ENCODE measurements around the gene LYRM7. TPM values are rescaled to one million over a fixed set of nuclear protein-coding genes. Genes with fewer than 3 reads are reported as not detected.
"Not testable (repeated sequence)": the region's sequence is repeated elsewhere in the genome, so short reads cannot be mapped to it uniquely, and the experiment has no call there.

The LYRM7 gene
- total RNA-seq, 1 experiment from 2014 or later: 12.1 TPM

DNA sequence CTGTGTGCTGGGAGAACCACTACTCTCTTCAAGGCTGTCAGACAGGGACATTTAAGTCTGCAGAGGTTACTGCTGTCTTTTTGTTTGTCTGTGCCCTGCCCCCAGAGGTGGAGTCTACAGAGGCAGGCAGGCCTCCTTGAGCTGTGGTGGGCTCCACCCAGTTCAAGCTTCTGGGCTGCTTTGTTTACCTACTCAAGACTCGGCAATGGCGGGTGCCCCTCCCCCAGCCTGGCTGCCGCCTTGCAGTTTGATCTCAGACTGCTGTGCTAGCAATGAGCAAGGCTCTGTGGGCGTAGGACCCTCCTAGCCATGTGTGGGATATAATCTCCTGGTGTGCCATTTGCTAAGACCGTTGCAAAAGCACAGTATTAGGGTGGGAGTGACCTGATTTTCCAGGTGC lies 32.3 kb upstream of the LYRM7 start:
- H3K9me3 ChIP-seq (ENCODE audit: control insufficient read depth, insufficient read depth, low read depth, low read length); ATAC-seq; BruUV-seq (replicated peaks); H3K4me1 ChIP-seq (ENCODE audit: control insufficient read depth, insufficient read depth, low read length); H3K36me3 ChIP-seq (ENCODE audit: control insufficient read depth, insufficient read depth, low read length); in situ Hi-C loops (cut with HindIII; ENCODE audit: low pct_unique_long_range_greater_than_20kb, low sequenced_read_pairs); intact Hi-C loops (cut with micrococcal nuclease; ENCODE audit: unreplicated experiment); DNase-seq (ENCODE audit: low read depth, low spot score); POLR2A ChIA-PET; H3K27ac ChIP-seq (ENCODE audit: low read length); CTCF ChIA-PET; H3K27me3 ChIP-seq (ENCODE audit: control insufficient read depth, insufficient read depth, low read length); H3K4me3 ChIP-seq (ENCODE audit: low read depth in 2 of 2, low read length in 2 of 2): not testable (repeated sequence)

DNA sequence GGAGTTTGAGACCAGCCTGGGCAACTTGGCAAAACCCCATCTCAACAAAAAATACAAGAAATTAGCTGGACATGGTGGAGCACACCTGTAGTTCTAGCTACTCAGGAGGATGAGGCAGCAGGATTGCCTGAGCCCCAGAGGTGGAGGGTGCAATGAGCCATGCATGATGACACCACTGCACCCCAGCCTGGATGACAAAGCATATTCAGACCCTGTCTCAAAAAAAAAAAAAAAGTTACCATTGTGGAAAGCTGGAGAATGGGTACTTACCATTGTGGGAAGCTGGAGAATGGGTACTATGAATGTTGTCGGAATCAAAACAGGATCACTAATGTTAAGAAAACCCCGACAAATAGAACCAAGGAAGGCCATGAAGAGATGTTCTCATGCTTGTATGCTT lies 31.4 kb upstream of the LYRM7 start:
- H3K9me3 ChIP-seq (ENCODE audit: control insufficient read depth, insufficient read depth, low read depth, low read length): no peaks in the 10 kb centered on the region
- no peak for TF ChIP-seq POLR2AphosphoS5 (IDR thresholded peaks at IDR 0.05; ENCODE audit: low read depth, low read length)
- TF ChIP-seq TCF7L2 (IDR thresholded peaks at IDR 0.05; ENCODE audit: low read depth, low read length): no peak
- no peak for TF ChIP-seq CTCF (IDR thresholded peaks at IDR 0.05)
- TF ChIP-seq SIN3A (IDR thresholded peaks at IDR 0.05; ENCODE audit: borderline replicate concordance, insufficient read depth, low read depth, low read length): no peak
- TF ChIP-seq, protein P1, sequence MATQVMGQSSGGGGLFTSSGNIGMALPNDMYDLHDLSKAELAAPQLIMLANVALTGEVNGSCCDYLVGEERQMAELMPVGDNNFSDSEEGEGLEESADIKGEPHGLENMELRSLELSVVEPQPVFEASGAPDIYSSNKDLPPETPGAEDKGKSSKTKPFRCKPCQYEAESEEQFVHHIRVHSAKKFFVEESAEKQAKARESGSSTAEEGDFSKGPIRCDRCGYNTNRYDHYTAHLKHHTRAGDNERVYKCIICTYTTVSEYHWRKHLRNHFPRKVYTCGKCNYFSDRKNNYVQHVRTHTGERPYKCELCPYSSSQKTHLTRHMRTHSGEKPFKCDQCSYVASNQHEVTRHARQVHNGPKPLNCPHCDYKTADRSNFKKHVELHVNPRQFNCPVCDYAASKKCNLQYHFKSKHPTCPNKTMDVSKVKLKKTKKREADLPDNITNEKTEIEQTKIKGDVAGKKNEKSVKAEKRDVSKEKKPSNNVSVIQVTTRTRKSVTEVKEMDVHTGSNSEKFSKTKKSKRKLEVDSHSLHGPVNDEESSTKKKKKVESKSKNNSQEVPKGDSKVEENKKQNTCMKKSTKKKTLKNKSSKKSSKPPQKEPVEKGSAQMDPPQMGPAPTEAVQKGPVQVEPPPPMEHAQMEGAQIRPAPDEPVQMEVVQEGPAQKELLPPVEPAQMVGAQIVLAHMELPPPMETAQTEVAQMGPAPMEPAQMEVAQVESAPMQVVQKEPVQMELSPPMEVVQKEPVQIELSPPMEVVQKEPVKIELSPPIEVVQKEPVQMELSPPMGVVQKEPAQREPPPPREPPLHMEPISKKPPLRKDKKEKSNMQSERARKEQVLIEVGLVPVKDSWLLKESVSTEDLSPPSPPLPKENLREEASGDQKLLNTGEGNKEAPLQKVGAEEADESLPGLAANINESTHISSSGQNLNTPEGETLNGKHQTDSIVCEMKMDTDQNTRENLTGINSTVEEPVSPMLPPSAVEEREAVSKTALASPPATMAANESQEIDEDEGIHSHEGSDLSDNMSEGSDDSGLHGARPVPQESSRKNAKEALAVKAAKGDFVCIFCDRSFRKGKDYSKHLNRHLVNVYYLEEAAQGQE (IDR thresholded peaks at IDR 0.05; ENCODE audit: insufficient read depth in 1 of 2, low read depth in 2 of 2, low read length in 1 of 2): no peak
- H3K4me3 ChIP-seq (ENCODE audit: low read depth in 2 of 2, low read length in 2 of 2): no peak overlapping the region
- peaks cover 3% of the 10 kb centered on the region; the same call in 1 of the 2 replicates for H3K27me3 ChIP-seq (ENCODE audit: control insufficient read depth, insufficient read depth, low read length)
- no peaks in the 10 kb centered on the region for H3K4me1 ChIP-seq (ENCODE audit: control insufficient read depth, insufficient read depth, low read length)
- ChIA-PET CTCF (no interaction called here), POLR2A (no interaction called here)
- no TSS peak for BruUV-seq (replicated peaks)
- ATAC-seq (no peak), DNase-seq (ENCODE audit: low read depth, low spot score) (no peak)
- in situ Hi-C loops (cut with HindIII; ENCODE audit: low pct_unique_long_range_greater_than_20kb, low sequenced_read_pairs): no loop called here
- intact Hi-C loops (cut with micrococcal nuclease; ENCODE audit: unreplicated experiment): no loop called here
- H3K36me3 ChIP-seq (ENCODE audit: control insufficient read depth, insufficient read depth, low read length): no peaks in the 10 kb centered on the region
- H3K27ac ChIP-seq (ENCODE audit: low read length): no peak overlapping the region

DNA sequence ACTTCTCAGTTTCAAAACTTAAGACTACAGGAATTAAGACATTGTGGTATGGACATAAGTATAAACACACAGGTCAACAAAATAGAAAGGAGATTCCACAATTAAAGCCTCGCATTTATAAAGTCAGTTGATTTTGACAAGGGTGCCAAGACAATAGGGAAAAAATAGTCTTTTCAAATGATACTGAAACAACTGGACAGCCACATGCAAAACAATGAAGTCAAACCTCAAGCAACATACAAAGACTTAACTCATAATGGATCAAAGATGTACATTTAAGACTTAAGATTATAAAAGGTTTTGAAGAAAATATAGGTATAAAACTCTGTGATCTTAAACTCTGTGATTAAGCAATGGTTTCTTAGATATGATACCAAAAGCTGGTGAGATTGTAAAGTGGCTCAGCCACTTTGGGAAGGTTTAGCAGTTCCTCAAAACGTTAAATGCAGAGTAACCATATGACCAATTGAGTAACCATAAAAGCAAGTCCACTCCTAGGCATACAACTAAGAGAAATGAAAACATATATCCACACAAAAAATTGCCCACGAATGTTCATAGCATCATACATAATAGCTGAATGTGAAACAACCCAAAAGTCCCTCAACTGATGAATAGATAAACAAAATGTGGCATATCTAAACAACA lies 27.6 kb upstream of the LYRM7 start:
- H3K27ac ChIP-seq (ENCODE audit: low read length): no peak overlapping the region
- in situ Hi-C loops (cut with HindIII; ENCODE audit: low pct_unique_long_range_greater_than_20kb, low sequenced_read_pairs) (no loop called here), intact Hi-C loops (cut with micrococcal nuclease; ENCODE audit: unreplicated experiment) (no loop called here)
- no peak overlapping the region for H3K4me3 ChIP-seq (ENCODE audit: low read depth in 2 of 2, low read length in 2 of 2)
- TF ChIP-seq SIN3A (IDR thresholded peaks at IDR 0.05; ENCODE audit: borderline replicate concordance, insufficient read depth, low read depth, low read length) (no peak), CTCF (IDR thresholded peaks at IDR 0.05) (no peak)
- TF ChIP-seq, protein P1 (IDR thresholded peaks at IDR 0.05; ENCODE audit: insufficient read depth in 1 of 2, low read depth in 2 of 2, low read length in 1 of 2): no peak
- DNase-seq (ENCODE audit: low read depth, low spot score) (no peak), ATAC-seq (no peak)
- no peaks in the 10 kb centered on the region for H3K36me3 ChIP-seq (ENCODE audit: control insufficient read depth, insufficient read depth, low read length)
- ChIA-PET POLR2A (no interaction called here), CTCF (no interaction called here)
- peaks cover 3% of the 10 kb centered on the region; the same call in 1 of the 2 replicates for H3K27me3 ChIP-seq (ENCODE audit: control insufficient read depth, insufficient read depth, low read length)
- no peaks in the 10 kb centered on the region for H3K9me3 ChIP-seq (ENCODE audit: control insufficient read depth, insufficient read depth, low read depth, low read length)
- no peaks in the 10 kb centered on the region for H3K4me1 ChIP-seq (ENCODE audit: control insufficient read depth, insufficient read depth, low read length)
- BruUV-seq (replicated peaks): no TSS peak

All from Panc1 (cell line).